ENCODE measurements around the gene OR9Q1.

GRCh38 chr11:57974132-57974531 lies 49.5 kb upstream of the OR9Q1 start:
- TF ChIP-seq CTCF (IDR thresholded peaks at IDR 0.05; ENCODE audit: low read depth, low read length, missing input control) (no peak), JUND (IDR thresholded peaks at IDR 0.05) (no peak)
